ENCODE data around the gene PXYLP1. TPM values are rescaled to one million over a fixed set of nuclear protein-coding genes. Genes with fewer than 3 reads are reported as not detected.

The PXYLP1 gene
- polyA plus RNA-seq, 3 donors, result 4.1 to 10.9 (median 5.8) TPM

GRCh38 chr3:141307351-141308059 is 75.9 kb downstream of the PXYLP1 start:
- intact Hi-C loops (cut with micrococcal nuclease), result loop anchor here in 1 of 2 donors (5.0 kb wide), 1 partner anchor 135 kb away; no protein-coding TSS in a partner anchor
- H3K36me3 Mint-ChIP-seq, result no peaks in the 10 kb centered on the region
- H3K9me3 ChIP-seq (replicated peaks in 1 of 2; ENCODE audit: control insufficient read depth in 1 of 2, insufficient read depth in 1 of 2, low read length in 2 of 2), result no peaks in the 10 kb centered on the region
- peaks cover 17 to 25% of the 10 kb centered on the region in 2 donors for H3K4me1 ChIP-seq (ENCODE audit: control insufficient read depth in 1 of 2, insufficient read depth in 2 of 2, low read length in 2 of 2)
- no peaks in the 10 kb centered on the region for H3K9me3 Mint-ChIP-seq
- TF ChIP-seq CTCF (IDR thresholded peaks at IDR 0.05), result no peak
- H3K27ac Mint-ChIP-seq, result no peak overlapping the region
- H3K4me3 ChIP-seq (replicated peaks in 1 of 3; ENCODE audit: low read depth in 2 of 3, low read length in 3 of 3), result no peak overlapping the region
- WGBS (ENCODE audit: insufficient coverage), result 86% methylated on average over 14 of the region's 16 CpGs
- no peaks in the 10 kb centered on the region for H3K27me3 ChIP-seq (ENCODE audit: control insufficient read depth in 2 of 2, insufficient read depth in 2 of 2, low read length in 2 of 2)
- H3K27me3 Mint-ChIP-seq (ENCODE audit: low read depth in 3 of 3), result peaks cover 0 to 2% (median 2%) of the 10 kb centered on the region in 3 donors
- H2AFZ ChIP-seq (ENCODE audit: insufficient read depth, low read depth, low read length, poor library complexity, severe bottlenecking), result no peak overlapping the region
- H4K20me1 ChIP-seq (ENCODE audit: insufficient read depth, low read length), result no peaks in the 10 kb centered on the region
- H3K4me3 Mint-ChIP-seq, result no peak overlapping the region
- H3K4me2 ChIP-seq (replicated peaks; ENCODE audit: extremely low read depth, low read length, poor library complexity, severe bottlenecking), result no peak overlapping the region
- no peaks in the 10 kb centered on the region for H3K36me3 ChIP-seq (replicated peaks in 1 of 2; ENCODE audit: control insufficient read depth in 1 of 2, insufficient read depth in 2 of 2, low read length in 2 of 2)
- H3K79me2 ChIP-seq (ENCODE audit: insufficient read depth, low read length), result peaks cover 4% of the 10 kb centered on the region
- DNase-seq, result no peak
- H3K4me1 Mint-ChIP-seq, result peaks cover 26% of the 10 kb centered on the region
- no peak overlapping the region for H3K9ac ChIP-seq (ENCODE audit: insufficient read depth, low read length, poor library complexity, severe bottlenecking)
- H3K27ac ChIP-seq (ENCODE audit: low read depth in 1 of 2, low read length in 2 of 2), result no peak overlapping the region

GRCh38 chr3:141308588-141309218 is 77.1 kb downstream of the PXYLP1 start:
- Mint-ChIP-seq H3K4me1 (peaks cover 19% of the 10 kb centered on the region), H3K27ac (no peak overlapping the region), H3K4me3 (no peak overlapping the region), H3K36me3 (no peaks in the 10 kb centered on the region), H3K9me3 (no peaks in the 10 kb centered on the region), H3K27me3 (ENCODE audit: low read depth in 3 of 3) (peaks cover 0 to 2% (median 2%) of the 10 kb centered on the region in 3 donors)
- H4K20me1 ChIP-seq (ENCODE audit: insufficient read depth, low read length), result no peaks in the 10 kb centered on the region
- H2AFZ ChIP-seq (ENCODE audit: insufficient read depth, low read depth, low read length, poor library complexity, severe bottlenecking), result no peak overlapping the region
- H3K4me3 ChIP-seq (replicated peaks in 1 of 3; ENCODE audit: low read depth in 2 of 3, low read length in 3 of 3), result no peak overlapping the region
- H3K36me3 ChIP-seq (replicated peaks in 1 of 2; ENCODE audit: control insufficient read depth in 1 of 2, insufficient read depth in 2 of 2, low read length in 2 of 2), result no peaks in the 10 kb centered on the region
- TF ChIP-seq CTCF (IDR thresholded peaks at IDR 0.05), result no peak
- no peaks in the 10 kb centered on the region for H3K9me3 ChIP-seq (replicated peaks in 1 of 2; ENCODE audit: control insufficient read depth in 1 of 2, insufficient read depth in 1 of 2, low read length in 2 of 2)
- 68% methylated on average over 7 of the region's 13 CpGs for WGBS (ENCODE audit: insufficient coverage)
- no peak for DNase-seq
- no peaks in the 10 kb centered on the region for H3K27me3 ChIP-seq (ENCODE audit: control insufficient read depth in 2 of 2, insufficient read depth in 2 of 2, low read length in 2 of 2)
- H3K27ac ChIP-seq (ENCODE audit: low read depth in 1 of 2, low read length in 2 of 2), result no peak overlapping the region
- no peak overlapping the region for H3K9ac ChIP-seq (ENCODE audit: insufficient read depth, low read length, poor library complexity, severe bottlenecking)
- H3K4me1 ChIP-seq (ENCODE audit: control insufficient read depth in 1 of 2, insufficient read depth in 2 of 2, low read length in 2 of 2), result peaks cover 13 to 22% of the 10 kb centered on the region in 2 donors
- intact Hi-C loops (cut with micrococcal nuclease), result loop anchor here in 1 of 2 donors (5.0 kb wide), 1 partner anchor 134 kb away; no protein-coding TSS in a partner anchor
- no peak overlapping the region for H3K4me2 ChIP-seq (replicated peaks; ENCODE audit: extremely low read depth, low read length, poor library complexity, severe bottlenecking)
- H3K79me2 ChIP-seq (ENCODE audit: insufficient read depth, low read length), result peaks cover 4% of the 10 kb centered on the region
